GM12864 (cell line): ENCODE data around the gene PDSS2.
A peak's percentile ranks its signal among the peaks of the same experiment; 100 is the strongest.

ENCODE experiments used
- DNase-seq: peaks from one replicate; pipeline ENCODE4 v3.0.0-alpha.2; 2011; ENCODE audit warnings: low read depth
- H3K4me3 ChIP-seq: 2 replicates; pipeline ENCODE4 v1.5.1; 2011; ENCODE audit warnings: mild to moderate bottlenecking, low read depth, low read length, control low read depth
- TF ChIP-seq, protein P1 (sequence below): IDR thresholded peaks from 2 replicates; pipeline ENCODE4 v1.5.1; 2011; ENCODE audit warnings: low read depth, mild to moderate bottlenecking, moderate library complexity, low read length, control low read depth, inconsistent platforms; ENCODE audit errors: missing control alignments

Gene PDSS2, protein sequence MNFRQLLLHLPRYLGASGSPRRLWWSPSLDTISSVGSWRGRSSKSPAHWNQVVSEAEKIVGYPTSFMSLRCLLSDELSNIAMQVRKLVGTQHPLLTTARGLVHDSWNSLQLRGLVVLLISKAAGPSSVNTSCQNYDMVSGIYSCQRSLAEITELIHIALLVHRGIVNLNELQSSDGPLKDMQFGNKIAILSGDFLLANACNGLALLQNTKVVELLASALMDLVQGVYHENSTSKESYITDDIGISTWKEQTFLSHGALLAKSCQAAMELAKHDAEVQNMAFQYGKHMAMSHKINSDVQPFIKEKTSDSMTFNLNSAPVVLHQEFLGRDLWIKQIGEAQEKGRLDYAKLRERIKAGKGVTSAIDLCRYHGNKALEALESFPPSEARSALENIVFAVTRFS

DNA sequence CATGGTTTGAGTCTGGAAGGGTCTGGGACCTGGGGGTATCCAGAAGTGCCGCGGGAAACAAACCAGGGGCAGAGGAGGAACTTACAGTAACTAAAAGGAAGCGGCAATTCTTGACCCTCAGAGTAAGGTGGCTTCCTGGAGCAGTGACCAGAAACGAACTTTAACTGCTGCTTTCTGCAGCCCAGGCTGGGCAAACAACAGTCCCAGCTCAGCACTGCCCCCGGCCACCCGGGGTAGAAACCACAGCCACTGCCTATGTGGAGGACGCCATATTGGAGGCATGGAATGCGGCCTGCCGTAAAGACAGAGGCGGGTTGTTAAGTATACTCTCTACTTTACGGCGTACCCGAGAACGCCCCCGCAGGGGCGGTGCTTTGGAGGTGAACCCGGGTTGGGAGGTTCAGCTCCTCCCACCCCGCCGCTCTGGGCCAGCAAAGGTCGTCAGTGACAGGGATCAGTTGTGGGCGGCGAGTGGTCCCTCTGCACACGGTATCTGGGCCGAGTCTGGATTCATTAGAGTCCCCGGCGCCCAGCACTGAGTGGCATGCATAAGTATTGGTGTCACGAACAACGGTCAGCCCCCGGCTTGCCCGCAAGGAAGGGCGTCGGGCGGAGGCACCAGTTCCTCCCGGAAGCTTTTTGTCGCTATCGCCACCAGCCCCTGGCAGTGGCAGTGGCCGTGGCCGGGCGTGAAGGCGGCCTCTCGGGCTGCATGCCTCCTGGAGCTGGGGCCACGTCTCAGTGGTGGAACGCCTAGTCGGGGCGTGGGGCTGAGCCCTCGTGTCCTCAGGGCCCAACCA is at the start of gene PDSS2:
PDSS2 (minus strand) TSS at position 282 of the 800 bp plus-strand sequence; CDS start at position 3, 279 bp downstream.
- DNase-seq: peak; percentile 93
- TF ChIP-seq, protein P1, sequence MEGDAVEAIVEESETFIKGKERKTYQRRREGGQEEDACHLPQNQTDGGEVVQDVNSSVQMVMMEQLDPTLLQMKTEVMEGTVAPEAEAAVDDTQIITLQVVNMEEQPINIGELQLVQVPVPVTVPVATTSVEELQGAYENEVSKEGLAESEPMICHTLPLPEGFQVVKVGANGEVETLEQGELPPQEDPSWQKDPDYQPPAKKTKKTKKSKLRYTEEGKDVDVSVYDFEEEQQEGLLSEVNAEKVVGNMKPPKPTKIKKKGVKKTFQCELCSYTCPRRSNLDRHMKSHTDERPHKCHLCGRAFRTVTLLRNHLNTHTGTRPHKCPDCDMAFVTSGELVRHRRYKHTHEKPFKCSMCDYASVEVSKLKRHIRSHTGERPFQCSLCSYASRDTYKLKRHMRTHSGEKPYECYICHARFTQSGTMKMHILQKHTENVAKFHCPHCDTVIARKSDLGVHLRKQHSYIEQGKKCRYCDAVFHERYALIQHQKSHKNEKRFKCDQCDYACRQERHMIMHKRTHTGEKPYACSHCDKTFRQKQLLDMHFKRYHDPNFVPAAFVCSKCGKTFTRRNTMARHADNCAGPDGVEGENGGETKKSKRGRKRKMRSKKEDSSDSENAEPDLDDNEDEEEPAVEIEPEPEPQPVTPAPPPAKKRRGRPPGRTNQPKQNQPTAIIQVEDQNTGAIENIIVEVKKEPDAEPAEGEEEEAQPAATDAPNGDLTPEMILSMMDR: peak; percentile 46
- H3K4me3 ChIP-seq: peak within 1 kb of the TSS; percentile 64

DNA sequence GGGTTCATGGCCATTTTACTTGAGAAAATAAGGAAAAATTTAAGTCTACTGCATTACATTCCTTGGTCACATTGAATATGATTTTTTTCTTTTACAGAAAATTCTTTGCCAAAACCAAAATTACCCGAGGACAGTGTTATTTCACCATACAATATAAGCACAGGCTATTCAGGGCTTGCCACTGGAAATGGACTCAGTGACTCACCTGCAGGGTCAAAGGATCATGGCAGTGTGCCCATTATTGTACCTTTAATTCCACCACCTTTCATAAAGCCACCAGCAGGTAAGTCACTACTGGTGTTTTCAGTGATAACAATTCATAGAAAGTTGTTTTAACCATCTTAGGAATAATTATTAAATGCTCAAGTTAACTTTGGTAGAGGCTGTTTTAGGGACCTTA is 46.8 kb upstream of the PDSS2 start:
- no peak for DNase-seq
- H3K4me3 ChIP-seq: no peak overlapping the region
- TF ChIP-seq, protein P1: no peak

DNA sequence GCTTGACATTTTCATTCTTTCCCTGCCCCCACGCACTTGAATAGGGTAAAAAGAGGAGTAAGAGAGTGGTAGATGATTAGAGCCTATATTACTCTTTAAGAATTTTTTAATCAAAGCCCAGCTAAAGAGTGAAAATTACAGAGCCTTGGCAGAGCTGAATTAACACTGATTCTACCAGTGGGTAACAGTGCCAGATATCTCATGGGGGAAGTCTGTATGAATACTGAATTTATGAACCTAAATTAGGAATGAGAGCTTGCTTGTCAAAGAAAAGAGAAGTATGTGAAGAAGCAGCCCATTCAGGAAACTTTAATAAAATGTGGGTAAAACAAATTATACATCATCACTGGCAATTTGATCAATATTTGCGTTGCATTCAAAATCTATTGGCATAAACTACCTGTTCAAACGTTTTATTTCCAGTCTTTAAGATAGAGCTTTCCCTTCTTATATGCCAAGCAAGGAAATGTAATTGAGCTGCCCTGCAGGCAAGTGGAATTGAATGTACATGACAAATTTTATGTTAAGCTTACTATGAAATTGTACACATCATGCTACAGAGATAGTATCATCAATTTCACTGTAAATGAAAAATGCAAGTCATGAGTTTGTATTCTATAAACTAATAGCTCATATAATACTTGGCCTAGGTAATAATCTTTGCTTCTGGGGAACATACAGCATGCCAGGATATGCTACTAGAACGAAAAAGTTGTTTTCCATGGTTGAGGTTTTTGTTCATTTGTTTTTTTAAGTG is 45.1 kb upstream of the PDSS2 start:
- TF ChIP-seq, protein P1: no peak
- DNase-seq: no peak

DNA sequence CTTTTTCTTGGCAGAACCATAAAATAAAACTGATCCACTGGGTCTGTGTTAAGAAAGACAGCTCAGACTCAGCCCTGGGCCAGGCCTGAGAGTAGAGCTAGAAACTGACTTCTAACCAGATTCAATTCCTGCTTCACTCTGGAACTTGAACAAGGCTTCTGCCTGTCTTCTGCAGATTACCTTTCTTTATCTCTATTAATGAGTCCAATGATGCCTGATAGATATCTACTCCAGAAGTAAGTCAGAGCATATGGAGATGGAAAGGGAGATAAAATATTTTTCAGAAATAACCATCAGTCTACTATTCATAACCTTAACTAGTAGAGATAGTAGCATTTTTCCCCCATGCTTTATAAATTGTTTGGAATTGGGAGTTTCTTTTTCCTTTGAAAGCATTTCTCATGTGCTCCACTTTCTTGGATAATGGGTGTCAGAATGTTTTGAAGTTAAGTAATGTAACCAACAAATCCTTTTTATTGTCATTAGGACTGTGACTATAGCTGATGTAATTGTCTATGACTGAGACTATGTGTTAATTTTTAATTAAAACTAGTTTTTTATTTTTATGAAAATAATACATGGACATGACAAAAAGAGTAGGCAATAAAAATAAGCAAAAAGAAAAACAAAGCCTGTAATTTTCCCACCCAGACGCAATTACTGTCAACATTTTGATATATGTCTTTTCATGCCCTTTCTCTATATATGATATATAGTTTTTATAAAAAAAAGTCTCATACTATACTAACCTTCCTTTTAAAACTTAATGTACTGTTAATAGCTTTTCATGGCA is 37.7 kb upstream of the PDSS2 start:
- TF ChIP-seq, protein P1: no peak
- no peak overlapping the region for H3K4me3 ChIP-seq
- DNase-seq: no peak

More for the DNA sequence above, 45.1 kb upstream of the PDSS2 start:
- H3K4me3 ChIP-seq: no peak overlapping the region

DNA sequence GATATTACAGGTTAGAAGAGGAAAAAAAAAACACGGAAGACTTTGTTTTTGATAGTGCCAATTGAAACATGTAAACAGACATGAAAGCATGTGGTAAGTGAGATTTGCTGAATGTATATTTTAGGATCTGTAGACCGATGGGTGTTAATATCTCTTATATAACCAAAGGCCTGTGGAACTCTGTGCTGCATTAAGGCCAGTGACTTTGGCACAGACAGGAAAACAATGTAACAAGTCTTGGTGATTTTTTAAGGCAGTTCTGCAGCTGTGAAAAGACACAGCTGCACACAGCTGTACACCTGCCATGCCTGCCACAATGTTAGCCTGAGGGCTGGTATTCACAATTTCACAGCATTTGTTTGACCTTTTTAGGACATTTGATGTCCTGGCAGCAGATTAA is 36.6 kb upstream of the PDSS2 start:
- no peak overlapping the region for H3K4me3 ChIP-seq
- TF ChIP-seq, protein P1: no peak
- no peak for DNase-seq

DNA sequence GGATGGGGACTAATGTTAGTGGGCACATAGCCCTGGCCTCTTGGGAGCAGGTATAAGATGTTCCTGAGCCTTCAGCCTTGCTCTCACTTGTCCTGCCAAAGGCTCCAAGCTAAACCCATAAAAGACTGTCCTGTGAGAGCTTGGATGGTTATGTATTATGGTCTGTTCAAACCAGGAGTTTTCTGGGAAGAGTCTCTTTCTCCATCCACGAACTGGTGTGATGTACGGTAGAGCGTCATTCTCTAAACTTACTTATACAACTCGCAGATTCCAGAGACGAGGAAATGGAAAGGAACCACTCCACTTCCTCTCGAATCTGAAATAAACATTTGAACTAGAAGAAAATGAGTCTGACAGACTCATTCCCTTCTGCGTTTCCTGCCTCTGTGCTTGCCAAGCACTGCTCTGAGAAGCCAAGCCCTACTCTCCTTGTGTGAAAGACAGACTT is 35.9 kb upstream of the PDSS2 start:
- TF ChIP-seq, protein P1: no peak
- no peak for DNase-seq
- H3K4me3 ChIP-seq: no peak overlapping the region
